A673 (cell line): ENCODE data around the gene HPCAL1. TPM values are rescaled to one million over a fixed set of nuclear protein-coding genes. Genes with fewer than 3 reads are reported as not detected.

Experiments
- BruUV-seq: library from RNA; stranded (reverse); fragments of 400-500 nt; replicated peaks from 2 replicates; lab custom pipeline; 2021; lab: Mats Ljungman, UMichigan
- CTCF ChIA-PET: fragments of 300-600 bp; sonication (Branson Sonifier 250); formaldehyde crosslinking; loops from one replicate; lab custom pipeline; 2022; ENCODE audit warnings: antibody characterized with exemption; lab: Charles Lee
- POLR2A ChIA-PET: fragments of 300-600 bp; sonication (Branson Sonifier 250); formaldehyde crosslinking; loops from one replicate; lab custom pipeline; 2022; ENCODE audit warnings: antibody characterized with exemption; ENCODE audit not compliant: low non-redundant PET; lab: Charles Lee
- DNase-seq: peaks from one replicate; pipeline ENCODE4 v3.0.0-alpha.2; 2015; ENCODE audit warnings: low spot score
- H3K27ac ChIP-seq: fragments of 200-600 bp; sonication (generic); 2 replicates; pipeline ENCODE4 v1.5.1; 2016; ENCODE audit warnings: mixed run types, low read depth, mild to moderate bottlenecking, mixed read lengths, antibody characterized with exemption, low read length; ENCODE audit not compliant: poor library complexity, severe bottlenecking
- H3K27me3 ChIP-seq: fragments of 200-600 bp; sonication (generic); replicated peaks from 2 replicates; pipeline ENCODE4 v1.6.1; 2017; ENCODE audit warnings: mixed run types, low read depth, mild to moderate bottlenecking, mixed read lengths, antibody characterized with exemption, low read length; ENCODE audit not compliant: insufficient read depth, poor library complexity
- H3K36me3 ChIP-seq: fragments of 200-600 bp; sonication (generic); 2 replicates; pipeline ENCODE4 v1.6.1; 2016; ENCODE audit warnings: mixed run types, mild to moderate bottlenecking, mixed read lengths, antibody characterized with exemption, low read length; ENCODE audit not compliant: insufficient read depth, poor library complexity, severe bottlenecking
- H3K4me1 ChIP-seq: fragments of 200-600 bp; sonication (generic); 2 replicates; pipeline ENCODE4 v1.6.1; 2017; ENCODE audit warnings: mixed run types, mild to moderate bottlenecking, mixed read lengths, antibody characterized with exemption, low read length; ENCODE audit not compliant: insufficient read depth, poor library complexity, severe bottlenecking
- H3K4me3 ChIP-seq: fragments of 200-600 bp; sonication (generic); 2 replicates; pipeline ENCODE4 v1.5.1; 2016; ENCODE audit warnings: low read depth, mixed run types, mild to moderate bottlenecking, mixed read lengths, low read length; ENCODE audit not compliant: poor library complexity, severe bottlenecking
- H3K9me3 ChIP-seq: fragments of 200-600 bp; sonication (generic); 2 replicates; pipeline ENCODE4 v1.6.1; 2016; ENCODE audit warnings: mixed run types, low read depth, mild to moderate bottlenecking, mixed read lengths, antibody characterized with exemption, low read length; ENCODE audit not compliant: poor library complexity, severe bottlenecking
- EZH2 ChIP-seq: fragments of 200-600 bp; sonication (generic); IDR thresholded peaks from 2 replicates; pipeline ENCODE4 v1.6.1; 2017; ENCODE audit warnings: borderline replicate concordance, low read depth, mild to moderate bottlenecking, mixed read lengths, antibody characterized with exemption, low read length; ENCODE audit not compliant: poor library complexity, severe bottlenecking
- intact Hi-C: fragments of 100-400 bp; cut with micrococcal nuclease; formaldehyde crosslinking; loops from one replicate; pipeline ENCODE4 v1.10.0; 2022; ENCODE audit not compliant: unreplicated experiment
- total RNA-seq: library from RNA; stranded (reverse); gene quantifications from 2 replicates; pipeline ENCODE4 v1.2.3, GENCODE V29; 2021
- TF ChIP-seq, protein P1 (sequence below): fragments of 300-800, 200-600 bp; sonication (generic); conservative IDR thresholded peaks from 2 replicates; pipeline ENCODE4 v1.5.1; 2017; ENCODE audit warnings: low read depth, mild to moderate bottlenecking, antibody characterized with exemption, low read length, moderate library complexity, mixed read lengths

HPCAL1 gene
- total RNA-seq, 1 experiment from 2014 or later = 9.7 TPM

DNA sequence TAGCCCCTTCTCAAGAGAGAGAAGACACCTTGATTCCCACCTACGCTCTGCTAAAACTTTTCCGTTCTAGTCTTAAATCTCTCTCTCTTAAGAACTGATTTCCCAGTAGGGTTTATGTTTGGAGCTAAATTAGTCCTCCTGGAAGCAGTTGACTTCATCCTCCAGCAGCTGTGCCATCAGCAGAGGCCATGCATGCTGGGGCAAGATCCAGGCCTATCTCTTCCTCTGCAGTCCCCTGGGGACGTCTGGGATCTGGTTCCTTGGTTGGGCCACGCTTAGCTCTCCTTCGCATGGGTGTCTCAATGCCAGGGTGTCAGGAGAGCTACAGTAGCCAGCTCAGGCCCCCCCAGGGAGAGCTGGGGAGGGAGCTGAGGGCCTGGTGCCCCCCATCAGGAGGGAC lies 49.7 kb downstream of the HPCAL1 start:
- Histone ChIP-seq H3K27me3 (no peaks in the 10 kb centered on the region), H3K9me3 (no peaks in the 10 kb centered on the region), H3K36me3 (no peaks in the 10 kb centered on the region), H3K4me3 (no peak overlapping the region), H3K27ac (no peak overlapping the region), H3K4me1 (no peaks in the 10 kb centered on the region)
- ChIA-PET POLR2A (no interaction called here), CTCF (interaction anchor here (0.6 kb wide), 1 partner anchor 11 kb away, joined by 3 read pairs; no protein-coding TSS in a partner anchor)
- intact Hi-C loops = no loop called here
- DNase-seq = no peak
- no peak for TF ChIP-seq EZH2
- TF ChIP-seq, protein P1, sequence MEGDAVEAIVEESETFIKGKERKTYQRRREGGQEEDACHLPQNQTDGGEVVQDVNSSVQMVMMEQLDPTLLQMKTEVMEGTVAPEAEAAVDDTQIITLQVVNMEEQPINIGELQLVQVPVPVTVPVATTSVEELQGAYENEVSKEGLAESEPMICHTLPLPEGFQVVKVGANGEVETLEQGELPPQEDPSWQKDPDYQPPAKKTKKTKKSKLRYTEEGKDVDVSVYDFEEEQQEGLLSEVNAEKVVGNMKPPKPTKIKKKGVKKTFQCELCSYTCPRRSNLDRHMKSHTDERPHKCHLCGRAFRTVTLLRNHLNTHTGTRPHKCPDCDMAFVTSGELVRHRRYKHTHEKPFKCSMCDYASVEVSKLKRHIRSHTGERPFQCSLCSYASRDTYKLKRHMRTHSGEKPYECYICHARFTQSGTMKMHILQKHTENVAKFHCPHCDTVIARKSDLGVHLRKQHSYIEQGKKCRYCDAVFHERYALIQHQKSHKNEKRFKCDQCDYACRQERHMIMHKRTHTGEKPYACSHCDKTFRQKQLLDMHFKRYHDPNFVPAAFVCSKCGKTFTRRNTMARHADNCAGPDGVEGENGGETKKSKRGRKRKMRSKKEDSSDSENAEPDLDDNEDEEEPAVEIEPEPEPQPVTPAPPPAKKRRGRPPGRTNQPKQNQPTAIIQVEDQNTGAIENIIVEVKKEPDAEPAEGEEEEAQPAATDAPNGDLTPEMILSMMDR = no peak
- BruUV-seq = no TSS peak

DNA sequence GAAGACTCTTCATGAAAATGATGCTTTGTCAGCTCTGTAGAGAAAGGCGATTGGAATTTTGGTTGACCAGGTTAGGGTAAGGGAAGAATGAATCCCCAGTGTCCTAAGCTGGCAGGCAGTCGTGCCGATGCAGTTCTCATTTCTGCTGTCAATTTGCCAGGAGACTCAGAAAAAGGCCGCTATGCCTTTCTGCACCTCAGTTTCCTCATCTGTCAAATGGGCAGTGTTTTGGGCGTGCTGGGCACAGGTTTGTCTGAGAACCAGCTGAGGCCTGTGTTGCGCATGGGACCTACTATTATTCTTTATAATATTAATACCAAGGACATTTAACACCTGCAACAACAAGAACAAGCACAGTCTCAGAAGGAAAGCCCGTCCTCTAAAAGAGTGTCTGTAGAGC lies 50.3 kb downstream of the HPCAL1 start:
- ChIA-PET CTCF (no interaction called here), POLR2A (interaction anchor here (0.6 kb wide), 1 partner anchor 219 kb away, joined by 10 read pairs; no protein-coding TSS in a partner anchor)
- Histone ChIP-seq H3K4me3 (no peak overlapping the region), H3K27me3 (no peaks in the 10 kb centered on the region), H3K36me3 (no peaks in the 10 kb centered on the region), H3K4me1 (no peaks in the 10 kb centered on the region), H3K9me3 (no peaks in the 10 kb centered on the region), H3K27ac (no peak overlapping the region)
- DNase-seq = no peak
- BruUV-seq = no TSS peak
- intact Hi-C loops = no loop called here
- TF ChIP-seq, protein P1 = no peak
- no peak for TF ChIP-seq EZH2

DNA sequence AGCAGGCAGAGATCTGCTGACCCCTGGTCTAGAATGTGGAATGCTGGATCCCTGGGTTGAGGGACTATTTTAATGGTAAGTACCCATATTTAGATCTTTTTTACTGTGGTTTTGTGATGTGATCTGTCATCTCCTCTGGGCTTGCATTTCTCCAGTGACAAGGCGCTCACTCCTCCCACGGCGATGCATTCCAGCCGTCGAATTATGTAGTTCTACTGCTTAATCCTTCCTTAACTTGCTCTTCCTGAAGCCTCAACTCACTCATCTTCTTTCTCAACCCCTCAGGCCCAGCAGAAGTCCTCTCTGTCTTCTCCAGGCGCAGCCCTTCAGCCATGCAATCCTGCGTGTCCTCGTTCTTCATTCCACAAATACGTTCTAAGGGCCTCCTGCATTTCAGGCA lies 51.2 kb downstream of the HPCAL1 start:
- CTCF ChIA-PET = no interaction called here
- H3K27ac ChIP-seq = no peak overlapping the region
- no peaks in the 10 kb centered on the region for H3K36me3 ChIP-seq
- no peaks in the 10 kb centered on the region for H3K27me3 ChIP-seq
- intact Hi-C loops = no loop called here
- no peaks in the 10 kb centered on the region for H3K4me1 ChIP-seq
- H3K9me3 ChIP-seq = no peaks in the 10 kb centered on the region
- BruUV-seq = no TSS peak
- no peak for TF ChIP-seq EZH2
- TF ChIP-seq, protein P1 = no peak
- no peak for DNase-seq
- no peak overlapping the region for H3K4me3 ChIP-seq
- POLR2A ChIA-PET = no interaction called here
